NCI-H187 (cell line): ENCODE results near the gene SMO.

Experiments
- DNase-seq, 2 experiments: peaks; one replicate each; lab custom pipeline; 2025; lab: John Stamatoyannopoulos, UW

The SMO gene

DNA sequence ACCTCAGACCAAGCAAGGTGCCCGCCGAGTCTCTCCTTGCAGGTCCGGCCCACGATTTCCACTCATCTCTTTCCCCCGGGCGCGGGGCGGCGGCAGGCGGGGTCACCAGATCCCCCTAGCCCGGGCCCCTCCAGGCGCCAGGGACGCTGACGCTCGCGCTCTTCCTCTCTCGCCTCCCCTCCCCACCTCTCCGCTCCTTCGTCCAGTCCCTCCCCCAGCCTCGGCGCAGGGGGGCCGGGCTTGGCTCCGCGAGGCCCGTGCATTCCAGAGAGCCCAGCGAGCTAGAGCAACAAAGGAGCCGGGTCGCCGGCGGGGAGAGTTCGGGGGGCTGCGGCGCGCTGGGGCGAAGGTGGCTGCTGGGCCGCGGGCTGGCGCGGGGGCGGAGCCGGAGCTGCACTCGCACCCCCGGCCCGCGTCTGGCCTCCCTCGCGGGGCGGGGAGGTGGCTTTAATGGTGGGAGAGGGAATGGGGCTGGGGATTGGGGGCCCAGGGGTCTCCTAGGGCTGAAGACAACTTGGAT is at the start of gene SMO:
SMO (plus strand) TSS at position 262 of the 520 bp plus-strand sequence. CDS start 519 bp downstream, outside the sequence.
- DNase-seq = no peak

DNA sequence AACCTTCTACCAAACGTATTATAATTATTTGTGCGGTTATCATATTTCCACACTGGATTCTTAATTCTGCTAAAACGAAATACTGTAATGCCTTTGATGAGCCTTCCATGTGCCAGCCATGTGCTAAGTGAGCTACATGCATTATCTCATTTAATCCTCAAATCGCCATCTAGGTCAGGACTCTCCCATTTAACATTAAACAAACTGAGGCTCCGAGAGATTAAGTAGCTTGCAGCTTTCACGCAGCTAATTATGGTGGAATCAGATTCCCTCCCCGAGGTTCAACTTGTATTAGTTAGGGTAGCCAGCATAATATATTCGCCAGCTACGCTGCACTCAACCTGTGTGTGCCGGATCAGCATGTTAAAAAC is 44.7 kb upstream of the SMO start:
- no peak for DNase-seq

DNA sequence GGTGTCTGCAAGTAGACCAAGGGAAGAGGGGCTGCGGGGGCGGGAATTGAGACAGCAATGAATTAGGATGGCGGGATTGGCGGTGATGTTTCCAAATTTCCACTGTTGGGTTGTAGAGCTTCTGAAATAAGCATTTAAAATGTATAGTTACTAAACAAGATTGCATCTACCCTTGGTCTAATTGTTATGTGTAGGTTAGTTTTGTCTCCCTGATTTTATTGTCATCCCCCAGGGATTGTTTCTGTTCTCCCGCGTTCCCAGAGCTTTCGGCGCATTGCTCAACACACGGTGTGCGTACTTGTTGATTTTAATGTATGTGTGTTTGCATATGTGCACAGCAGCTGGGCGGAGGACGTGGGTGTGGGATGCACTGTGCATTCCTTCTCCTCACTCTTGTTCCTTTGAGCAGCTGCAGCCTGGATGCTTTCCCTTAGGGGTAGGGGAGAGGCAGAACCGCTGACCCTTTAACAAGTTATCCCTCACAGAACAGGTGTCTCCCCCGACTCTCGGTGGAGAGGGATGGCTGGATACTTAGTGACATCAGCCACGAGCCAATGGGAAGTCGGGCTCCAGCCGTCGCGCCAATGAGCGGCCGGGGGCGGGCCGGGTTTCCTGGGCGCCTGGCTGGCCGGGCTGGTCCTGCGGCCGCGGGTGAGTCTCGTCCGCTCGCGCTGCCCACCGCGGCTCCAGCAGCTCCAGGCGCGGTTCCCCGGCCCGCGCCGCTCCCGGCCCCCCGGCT is 44.2 kb upstream of the SMO start, which contains the start of gene TSPAN33:
TSPAN33 (plus strand) TSS at position 613 of the 739 bp plus-strand sequence. CDS start 274 bp downstream, outside the sequence.
- peak; percentile 50 to 58 for DNase-seq

DNA sequence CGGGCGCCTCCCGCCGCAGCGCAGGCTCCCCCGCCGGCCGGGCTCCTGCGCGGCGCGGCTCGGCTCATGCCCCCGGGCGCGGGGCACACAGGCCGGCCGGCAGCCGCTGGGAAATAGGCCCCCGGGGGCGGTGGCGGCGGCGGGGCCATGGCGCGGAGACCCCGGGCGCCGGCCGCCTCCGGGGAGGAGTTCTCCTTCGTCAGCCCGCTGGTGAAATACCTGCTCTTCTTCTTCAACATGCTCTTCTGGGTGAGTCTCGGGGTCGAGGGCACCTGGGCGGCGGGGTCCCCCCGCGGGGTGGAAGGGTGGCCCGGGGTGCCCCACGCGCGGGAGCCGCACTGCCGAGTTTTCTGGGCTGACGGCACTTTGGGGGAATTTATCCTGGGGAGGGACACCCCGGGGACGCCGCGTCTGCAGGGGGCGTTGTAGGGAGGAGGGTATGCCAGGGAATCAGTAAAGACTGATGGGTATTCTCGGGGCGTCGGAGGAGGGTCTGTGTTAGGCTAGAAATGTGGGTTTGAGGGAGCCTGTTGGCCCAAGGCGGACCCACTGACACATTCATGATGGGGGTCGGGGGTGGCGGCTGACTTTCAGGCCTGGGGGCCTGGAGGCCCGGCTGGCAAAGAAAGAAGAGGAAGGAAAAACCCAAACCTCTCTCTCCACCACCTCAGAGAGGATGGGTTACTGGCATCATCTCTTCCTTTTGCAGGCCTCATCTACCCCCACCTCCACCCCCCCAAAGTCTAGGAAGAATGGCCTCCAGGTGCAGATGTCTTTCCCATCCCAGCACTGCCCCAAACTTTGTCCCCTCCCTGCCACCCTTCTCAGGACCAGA is 43.4 kb upstream of the SMO start:
- DNase-seq = no peak

DNA sequence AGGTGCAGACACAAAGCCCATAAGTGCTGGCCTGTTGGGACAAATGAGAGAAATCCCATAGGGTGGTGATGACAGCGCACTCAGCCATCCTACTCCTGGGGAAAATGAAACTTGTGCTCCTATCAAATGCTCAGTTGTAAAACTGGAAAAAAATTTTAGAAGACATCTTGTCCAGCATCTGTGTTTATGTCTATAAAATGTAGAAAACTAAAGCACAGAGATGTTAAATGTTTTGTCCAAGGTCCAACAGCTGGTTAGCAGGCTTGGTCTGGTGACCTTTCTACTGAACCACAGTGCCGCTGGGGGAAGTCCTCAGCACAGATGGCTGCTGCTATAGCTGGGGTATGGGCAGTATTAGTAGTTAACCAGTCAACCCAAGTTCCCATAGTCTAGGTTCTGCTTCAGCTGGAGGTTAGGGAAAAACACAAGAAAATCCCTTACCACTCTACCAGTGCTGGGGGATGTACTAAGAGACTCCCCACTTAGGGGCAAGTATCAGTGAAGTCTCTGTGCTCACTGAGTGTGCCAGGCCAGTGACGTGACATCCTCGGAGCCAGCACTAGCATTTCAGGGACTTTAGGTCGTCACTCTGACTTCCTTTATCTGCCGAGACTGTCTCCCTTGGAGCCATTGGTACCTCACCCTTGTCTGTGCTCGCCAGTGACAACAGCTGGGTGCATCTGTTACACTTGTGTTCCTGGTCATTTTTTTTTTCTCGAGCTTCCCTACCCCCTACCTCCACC is 42.0 kb upstream of the SMO start:
- DNase-seq = no peak

DNA sequence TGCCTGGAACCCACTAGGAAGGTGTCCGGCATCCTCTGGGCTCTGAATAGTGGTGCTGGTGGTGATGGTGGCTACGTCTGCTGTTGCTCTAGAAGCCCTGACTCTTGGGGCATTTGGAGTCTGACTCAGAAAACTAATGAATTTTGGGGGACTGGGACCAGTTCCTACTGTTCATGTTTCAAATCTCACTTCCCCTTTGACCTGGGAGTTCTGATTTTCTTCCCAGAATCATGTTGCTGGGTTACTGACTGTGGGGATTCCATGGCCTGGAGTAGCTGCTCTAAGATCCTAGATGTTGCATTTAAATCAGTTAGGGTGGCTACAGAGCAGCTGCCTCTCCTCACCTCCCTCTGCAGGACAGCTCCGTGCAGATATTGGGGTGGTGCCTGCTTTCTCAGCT is 40.7 kb upstream of the SMO start:
- no peak for DNase-seq

DNA sequence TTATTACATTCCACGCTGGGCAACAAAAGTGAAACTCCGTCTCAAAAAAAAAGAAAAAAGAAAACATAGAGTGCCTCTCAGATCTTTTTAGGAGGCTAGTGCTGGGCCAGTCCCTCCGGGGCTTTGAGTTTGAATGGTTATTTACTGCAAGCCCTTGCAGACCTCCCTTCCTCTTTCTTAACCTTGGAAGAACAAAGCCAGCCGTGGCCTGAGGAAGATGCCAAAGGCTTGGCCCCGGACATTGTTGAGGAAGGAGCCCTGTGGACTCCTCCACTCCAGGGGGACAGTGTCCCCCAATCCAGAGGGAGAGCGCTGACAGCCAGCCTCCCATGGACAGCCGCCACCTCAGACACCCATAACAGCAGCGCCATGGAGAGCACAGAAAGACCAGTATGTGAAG is 38.9 kb upstream of the SMO start:
- DNase-seq = no peak

DNA sequence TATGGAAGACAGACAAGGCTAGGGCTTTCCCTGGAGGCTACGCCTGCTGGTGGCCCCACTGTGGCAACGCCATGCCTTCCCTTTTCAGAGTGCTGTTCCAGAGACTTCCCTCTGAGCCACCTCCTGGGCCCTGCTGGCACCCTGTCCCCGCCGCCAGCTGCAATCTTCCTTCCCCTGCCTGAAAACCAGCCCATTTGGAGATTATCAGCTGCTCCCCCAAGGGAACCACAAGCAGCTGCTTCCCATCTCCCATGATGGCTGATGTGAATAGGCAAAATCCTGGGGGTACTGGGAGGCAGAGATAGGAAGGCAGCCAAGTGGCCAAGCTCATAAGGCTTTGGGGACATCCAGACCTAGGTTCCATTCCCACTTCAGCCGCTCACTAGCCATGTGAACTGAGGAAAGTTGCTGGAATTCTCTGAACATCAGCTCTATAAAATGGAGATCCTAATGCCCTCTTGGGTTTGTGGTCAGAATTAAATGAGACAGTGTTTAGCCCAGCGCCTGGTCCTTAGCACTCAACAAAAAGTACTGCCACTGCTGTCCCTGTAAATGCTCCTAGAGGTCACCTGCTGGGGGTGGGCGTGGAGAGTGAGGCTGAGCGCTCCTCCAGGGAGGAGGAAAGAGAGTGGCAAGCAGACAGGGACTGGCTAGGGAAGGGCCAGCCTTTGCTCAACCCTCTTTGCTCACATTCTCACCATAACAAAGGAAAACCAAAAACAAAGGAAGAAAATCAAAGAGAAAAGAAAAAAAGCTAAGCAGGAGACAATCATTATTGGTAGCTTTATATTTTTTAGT is 38.0 kb upstream of the SMO start:
- DNase-seq = no peak

DNA sequence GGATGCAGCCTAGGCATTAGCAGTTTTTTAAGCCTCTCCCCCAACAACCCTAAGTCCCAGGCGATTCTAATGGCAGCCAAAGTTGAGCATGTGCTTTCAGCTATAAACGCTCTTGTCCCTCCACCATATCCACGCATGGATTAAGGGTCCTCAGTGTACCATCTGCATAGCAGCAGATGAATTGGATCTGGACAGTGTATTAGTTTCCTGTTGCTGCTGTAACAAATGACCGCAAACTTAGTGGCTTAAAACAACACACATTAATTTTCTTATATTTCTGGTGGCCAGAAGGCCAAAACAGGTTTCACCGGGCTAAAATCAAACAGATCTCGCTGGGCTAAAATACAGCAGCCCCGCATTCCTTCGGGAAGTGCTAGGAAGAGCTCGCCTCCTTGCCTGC is 30.8 kb upstream of the SMO start:
- DNase-seq = no peak

DNA sequence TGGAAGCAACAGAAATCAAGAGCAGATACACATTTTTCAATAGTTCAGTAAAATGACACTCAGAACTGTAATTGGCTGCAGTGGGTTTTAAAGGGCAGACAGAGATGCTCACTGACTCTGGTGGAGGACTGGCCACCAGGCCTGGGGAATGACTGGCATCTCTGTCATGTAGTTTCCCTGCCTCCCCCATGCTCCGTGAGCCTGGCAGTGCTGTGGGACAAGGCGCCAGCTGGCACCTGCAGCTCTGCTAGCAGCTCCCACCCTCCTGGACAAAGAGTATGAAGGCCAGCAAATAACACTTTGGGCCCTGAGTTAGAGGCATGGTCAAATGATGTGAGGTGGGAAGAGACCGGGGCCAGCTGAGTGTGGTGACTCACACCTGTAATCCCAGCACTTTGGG is 28.9 kb upstream of the SMO start:
- no peak for DNase-seq

DNA sequence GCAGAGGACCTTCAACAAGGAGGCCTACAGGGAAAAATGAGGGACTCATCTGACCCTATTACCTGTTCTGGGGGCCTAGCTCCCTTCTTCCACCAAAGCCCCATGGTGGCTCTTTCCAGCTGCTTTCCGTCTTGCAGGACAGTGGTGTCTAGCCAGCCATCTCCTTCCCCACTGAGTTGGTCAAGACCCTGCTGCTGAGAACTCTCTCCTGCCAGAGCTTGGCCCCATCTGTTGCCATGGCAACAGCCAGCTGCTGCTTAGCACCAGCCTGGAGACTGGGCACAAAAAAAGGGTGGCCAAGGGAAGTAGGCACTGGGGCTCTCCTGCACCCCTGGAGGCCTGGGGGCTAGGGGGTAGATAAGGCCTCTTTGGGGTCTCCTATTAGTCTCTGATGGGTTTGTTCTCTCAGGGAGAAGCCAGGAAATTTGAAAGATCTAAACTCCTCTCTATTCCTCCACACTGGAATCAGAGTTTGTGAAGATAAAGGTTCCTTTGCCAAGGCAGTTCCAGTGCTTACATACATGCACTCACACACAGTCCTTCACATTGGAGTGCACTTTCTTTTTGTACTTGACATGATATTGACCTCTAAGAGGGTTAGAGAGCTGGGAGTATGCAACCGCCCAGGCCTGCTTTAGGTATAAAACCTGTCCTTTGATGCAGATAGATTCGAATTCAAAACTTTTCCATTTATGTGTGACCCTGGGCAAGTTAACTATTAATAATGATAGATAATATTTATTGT is 28.1 kb upstream of the SMO start:
- DNase-seq = peak in 1 of 2 experiments; percentile 9

DNA sequence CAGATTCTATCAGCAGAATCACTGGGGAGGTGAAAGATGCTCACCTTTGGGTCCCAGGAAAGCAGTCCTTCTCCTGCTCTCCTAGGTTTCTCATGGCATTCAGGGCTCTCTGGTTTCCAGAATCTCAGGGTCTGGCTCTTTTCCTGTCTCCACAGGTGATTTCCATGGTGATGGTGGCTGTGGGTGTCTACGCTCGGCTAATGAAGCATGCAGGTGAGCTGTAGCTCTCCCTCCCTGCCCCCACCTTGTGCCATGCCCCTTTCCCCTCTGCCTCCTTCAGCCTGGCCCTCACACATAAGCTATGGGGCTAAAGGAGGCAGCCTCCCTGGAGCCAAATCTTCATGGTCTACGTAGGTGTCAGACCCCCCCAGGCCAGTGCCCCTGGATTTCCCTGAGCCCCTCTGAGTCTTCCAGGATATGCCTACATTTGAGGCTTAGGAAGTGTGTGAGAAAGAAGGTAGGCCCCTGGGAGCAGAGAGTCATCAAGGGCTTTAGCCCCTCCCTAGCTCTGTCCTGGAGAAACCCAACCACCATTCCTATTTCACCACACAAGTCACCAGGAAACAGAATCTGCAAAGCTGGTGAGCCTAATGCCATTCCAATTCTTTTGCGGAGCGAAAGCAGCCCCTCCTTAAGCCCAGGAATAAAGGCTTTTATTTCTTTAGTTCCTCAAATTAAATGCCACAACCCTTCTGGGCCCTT is 26.8 kb upstream of the SMO start:
- DNase-seq = no peak

DNA sequence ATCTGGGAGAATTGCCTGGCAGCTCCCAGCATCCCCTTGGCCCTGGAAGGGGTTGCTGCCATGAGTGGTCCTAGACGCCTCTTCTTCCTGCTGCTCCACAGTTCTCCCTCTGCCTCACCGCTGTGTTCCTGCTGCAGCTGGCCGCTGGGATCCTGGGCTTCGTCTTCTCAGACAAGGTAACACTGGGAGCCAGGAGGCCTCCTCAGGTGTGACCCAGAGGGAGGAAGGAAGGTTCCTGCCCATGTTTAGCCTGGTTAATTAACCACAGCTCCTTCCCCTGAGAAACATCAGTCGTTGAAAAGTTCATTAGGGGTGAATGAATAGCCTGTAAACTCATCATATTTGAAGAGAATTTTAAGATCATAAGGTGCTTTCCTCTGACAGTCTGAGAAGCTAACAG is 25.7 kb upstream of the SMO start:
- DNase-seq = no peak

DNA sequence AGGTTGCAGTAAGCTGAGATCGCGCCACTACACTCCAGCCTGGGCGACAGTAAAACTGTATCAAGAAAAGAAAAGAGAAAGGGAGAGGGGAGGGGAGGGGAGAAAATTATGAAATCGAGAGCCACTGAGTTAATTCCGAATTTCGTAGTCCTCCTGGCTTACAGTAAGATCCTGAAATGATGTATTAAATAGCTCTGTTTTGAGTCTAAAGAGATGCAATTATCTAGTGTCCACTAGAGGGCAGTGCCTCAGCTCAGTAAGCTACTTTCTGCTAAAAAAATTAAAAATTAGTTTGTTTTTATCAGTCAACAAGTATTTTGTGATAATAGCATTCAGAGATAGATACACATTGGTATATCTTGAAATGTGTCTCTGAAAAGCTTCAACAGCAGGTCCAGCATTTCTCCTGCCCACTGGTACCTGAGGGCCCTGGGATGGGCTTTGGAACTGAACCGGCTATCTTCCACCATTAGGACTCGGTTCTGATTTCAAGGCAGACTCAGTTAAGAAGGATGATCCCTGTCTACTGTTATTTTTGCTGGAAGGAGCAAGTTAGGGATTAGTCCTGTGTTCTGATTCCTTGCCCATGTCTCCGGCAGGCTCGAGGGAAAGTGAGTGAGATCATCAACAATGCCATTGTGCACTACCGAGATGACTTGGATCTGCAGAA is 24.4 kb upstream of the SMO start:
- no peak for DNase-seq

DNA sequence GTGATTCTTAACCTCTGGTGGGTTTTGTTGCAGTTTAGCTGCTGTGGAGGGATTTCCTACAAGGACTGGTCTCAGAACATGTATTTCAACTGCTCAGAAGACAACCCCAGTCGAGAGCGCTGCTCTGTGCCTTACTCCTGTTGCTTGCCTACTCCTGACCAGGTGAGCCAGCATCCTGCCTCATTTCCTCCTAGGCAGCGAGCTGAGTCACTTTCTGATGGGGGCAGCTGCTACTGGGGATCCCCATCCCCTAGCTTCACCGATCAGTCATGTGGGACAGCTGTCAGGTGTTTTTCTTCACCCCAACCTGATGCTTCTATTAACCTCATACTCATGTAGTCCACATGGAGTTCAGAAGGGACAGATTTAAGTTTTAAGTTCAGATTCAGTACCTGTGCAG is 21.7 kb upstream of the SMO start:
- DNase-seq = no peak

DNA sequence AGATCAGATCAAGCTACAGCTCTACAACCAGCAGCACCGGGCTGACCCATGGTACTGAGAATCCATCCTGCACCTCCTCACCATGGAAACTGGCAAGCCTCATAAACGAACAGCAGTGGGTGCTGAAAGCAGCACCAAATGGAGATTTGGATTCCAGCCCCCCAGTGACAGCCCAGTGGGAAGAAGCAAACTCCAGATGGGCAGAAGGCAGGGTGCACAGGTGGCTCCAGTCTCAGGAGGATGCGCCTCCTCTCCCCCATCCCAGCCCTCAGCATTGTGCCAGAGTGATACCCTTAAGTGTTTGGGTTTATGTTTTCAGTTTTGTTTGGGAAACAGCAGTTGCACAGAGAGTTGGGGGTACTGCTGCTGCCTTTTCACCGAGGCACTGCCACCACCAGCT is 20.6 kb upstream of the SMO start:
- no peak for DNase-seq

DNA sequence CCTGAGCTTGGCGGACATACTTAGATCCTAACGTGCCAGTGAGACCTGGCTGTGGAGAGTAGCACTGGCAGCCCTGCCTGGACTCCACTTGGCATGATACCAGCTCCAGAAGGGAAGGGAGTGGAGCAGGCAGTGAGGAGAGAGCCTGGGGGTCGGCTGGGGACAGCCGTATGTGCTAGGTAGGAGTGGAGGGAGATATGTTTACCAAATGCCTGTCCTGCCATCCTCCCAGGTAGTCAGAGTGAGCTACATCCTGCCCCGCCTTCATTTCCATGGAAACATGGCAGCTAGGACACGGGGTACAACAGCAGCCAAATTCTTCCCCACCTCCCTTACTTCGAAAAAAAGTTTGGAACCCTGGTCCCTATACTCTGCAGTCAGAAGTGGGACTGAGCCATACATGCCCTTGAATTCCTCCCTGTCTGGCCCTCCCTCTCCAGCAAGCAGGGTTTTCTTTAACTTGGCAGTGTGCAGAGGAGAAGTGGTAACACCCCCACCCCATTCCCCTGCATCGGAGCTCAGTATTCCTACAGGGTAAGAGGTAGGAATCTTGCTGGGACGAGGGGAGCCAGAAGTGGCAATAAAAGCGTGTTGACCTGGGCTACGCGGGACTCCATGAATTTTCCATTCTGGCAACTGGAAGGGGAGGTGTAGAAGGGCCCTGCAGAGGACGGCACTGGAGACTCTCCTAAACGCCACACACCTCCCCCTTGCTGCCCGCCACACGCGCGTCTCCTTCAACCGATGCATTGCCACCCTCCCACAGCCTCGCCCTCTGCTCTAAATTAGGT is 20.0 kb upstream of the SMO start:
- no peak for DNase-seq

DNA sequence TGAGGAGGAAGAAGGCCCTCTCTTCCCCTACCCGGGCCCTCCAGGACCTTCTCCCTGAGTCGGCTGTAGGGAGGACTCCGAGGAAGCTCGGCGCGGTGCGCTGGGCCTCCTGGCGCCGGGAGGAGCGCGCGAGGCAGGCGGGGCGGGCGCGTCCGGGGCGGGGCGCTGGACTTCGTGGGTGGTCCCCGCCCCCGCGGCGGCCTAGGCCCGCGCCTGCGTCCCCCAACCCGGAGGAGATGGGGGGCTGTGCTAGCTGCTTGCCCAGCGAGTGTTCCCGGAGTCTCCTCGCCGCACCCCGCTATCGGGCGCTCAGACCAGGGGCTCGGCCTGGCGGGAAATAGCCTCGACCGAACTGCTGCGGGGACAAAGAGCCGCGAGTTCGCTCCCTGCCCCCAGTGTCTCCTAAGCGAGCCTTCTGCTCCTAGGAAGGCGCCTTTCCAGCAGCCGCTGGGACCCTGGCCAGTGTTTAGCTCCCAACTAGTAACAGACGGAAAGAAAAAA is 19.2 kb upstream of the SMO start:
- DNase-seq = no peak
